ENCODE results near the gene CEACAM4. TPM values are rescaled to one million over a fixed set of nuclear protein-coding genes. Genes with fewer than 3 reads are reported as not detected.
"Not testable (repeated sequence)": the region's sequence is repeated elsewhere in the genome, so short reads cannot be mapped to it uniquely, and the experiment has no call there.

CEACAM4 gene
- total RNA-seq, 1 donor from 2014 or later = not detected

DNA sequence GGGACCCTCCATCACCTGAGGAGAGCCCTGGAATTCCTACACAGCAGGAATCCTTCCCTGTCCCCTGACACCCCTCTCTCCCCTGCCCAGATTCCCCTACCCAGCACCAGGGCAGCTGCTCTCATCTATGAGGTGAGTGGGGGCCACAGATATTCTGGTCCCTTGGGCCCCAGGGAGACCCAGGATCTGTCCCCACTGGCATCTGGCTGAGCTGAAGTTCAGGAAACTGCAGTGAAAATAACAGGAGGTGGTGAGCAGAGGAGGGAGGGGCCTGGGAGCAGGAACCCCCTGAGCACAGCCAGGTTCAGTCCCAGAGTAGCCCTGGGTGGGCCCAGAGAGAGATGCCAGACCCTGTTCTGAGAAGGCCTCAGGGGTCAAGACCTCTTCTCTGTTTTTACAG is 40.8 kb downstream of the CEACAM4 start:
- H3K27me3 ChIP-seq = no peaks in the 10 kb centered on the region
- H3K9ac ChIP-seq = no peak overlapping the region
- H3K36me3 ChIP-seq = no peaks in the 10 kb centered on the region
- no peak overlapping the region for H3K27ac ChIP-seq
- H2AFZ ChIP-seq (replicated peaks) = no peak overlapping the region
- no peaks in the 10 kb centered on the region for H3K27me3 Mint-ChIP-seq (ENCODE audit: insufficient read depth, low read depth)
- H4K20me1 ChIP-seq (ENCODE audit: low read depth) = no peaks in the 10 kb centered on the region
- H3F3A ChIP-seq (ENCODE audit: low read depth) = no peaks in the 10 kb centered on the region
- peaks cover 26% of the 10 kb centered on the region for H3K9me3 Mint-ChIP-seq
- H3K4me1 ChIP-seq = no peaks in the 10 kb centered on the region
- TF ChIP-seq, protein P1, sequence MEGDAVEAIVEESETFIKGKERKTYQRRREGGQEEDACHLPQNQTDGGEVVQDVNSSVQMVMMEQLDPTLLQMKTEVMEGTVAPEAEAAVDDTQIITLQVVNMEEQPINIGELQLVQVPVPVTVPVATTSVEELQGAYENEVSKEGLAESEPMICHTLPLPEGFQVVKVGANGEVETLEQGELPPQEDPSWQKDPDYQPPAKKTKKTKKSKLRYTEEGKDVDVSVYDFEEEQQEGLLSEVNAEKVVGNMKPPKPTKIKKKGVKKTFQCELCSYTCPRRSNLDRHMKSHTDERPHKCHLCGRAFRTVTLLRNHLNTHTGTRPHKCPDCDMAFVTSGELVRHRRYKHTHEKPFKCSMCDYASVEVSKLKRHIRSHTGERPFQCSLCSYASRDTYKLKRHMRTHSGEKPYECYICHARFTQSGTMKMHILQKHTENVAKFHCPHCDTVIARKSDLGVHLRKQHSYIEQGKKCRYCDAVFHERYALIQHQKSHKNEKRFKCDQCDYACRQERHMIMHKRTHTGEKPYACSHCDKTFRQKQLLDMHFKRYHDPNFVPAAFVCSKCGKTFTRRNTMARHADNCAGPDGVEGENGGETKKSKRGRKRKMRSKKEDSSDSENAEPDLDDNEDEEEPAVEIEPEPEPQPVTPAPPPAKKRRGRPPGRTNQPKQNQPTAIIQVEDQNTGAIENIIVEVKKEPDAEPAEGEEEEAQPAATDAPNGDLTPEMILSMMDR (IDR thresholded peaks at IDR 0.05) = no peak
- no peak for TF ChIP-seq EZH2 (IDR thresholded peaks at IDR 0.05)
- no peak for TF ChIP-seq EZH2phosphoT487 (IDR thresholded peaks at IDR 0.05)
- H3K9me3 ChIP-seq (ENCODE audit: low read depth) = no peaks in the 10 kb centered on the region
- H3K79me2 ChIP-seq (ENCODE audit: low read depth) = no peaks in the 10 kb centered on the region
- H3K4me3 ChIP-seq = no peak overlapping the region
- H3K36me3 Mint-ChIP-seq = peaks cover 12% of the 10 kb centered on the region
- H3K4me3 Mint-ChIP-seq = no peak overlapping the region
- DNase-seq (ENCODE audit: low spot score) = no peak
- H3K4me2 ChIP-seq = no peak overlapping the region
- H3K27ac Mint-ChIP-seq = no peak overlapping the region
- no peaks in the 10 kb centered on the region for H3K4me1 Mint-ChIP-seq

DNA sequence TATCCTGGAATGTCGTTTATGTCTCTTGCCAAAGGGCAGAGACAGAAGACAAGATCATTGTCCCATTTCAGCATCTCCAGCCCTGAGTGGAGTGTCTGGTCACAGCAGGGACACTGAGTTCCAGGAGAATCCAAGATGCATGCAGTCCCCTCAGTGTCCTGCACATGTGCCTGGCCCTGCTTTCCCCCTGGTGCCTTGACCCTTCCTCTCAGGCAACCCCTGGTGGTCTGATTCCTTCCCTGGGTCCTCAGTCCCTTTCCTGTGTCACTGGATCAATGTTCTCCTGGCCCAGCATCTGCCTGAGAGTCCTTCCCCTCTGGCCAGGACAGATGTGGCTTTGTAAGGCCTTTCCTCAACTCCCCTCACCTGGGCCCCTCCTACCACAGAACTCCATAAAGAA is 41.9 kb downstream of the CEACAM4 start:
- Mint-ChIP-seq H3K4me1 (no peaks in the 10 kb centered on the region), H3K27me3 (ENCODE audit: insufficient read depth, low read depth) (no peaks in the 10 kb centered on the region), H3K36me3 (peaks cover 12% of the 10 kb centered on the region), H3K4me3 (no peak overlapping the region), H3K27ac (no peak overlapping the region), H3K9me3 (peaks cover 30% of the 10 kb centered on the region)
- no peaks in the 10 kb centered on the region for H3F3A ChIP-seq (ENCODE audit: low read depth)
- H3K4me2 ChIP-seq = no peak overlapping the region
- H2AFZ ChIP-seq (replicated peaks) = no peak overlapping the region
- no peak for DNase-seq (ENCODE audit: low spot score)
- H3K9me3 ChIP-seq (ENCODE audit: low read depth) = no peaks in the 10 kb centered on the region
- H3K79me2 ChIP-seq (ENCODE audit: low read depth) = no peaks in the 10 kb centered on the region
- H3K27ac ChIP-seq = no peak overlapping the region
- no peaks in the 10 kb centered on the region for H4K20me1 ChIP-seq (ENCODE audit: low read depth)
- no peaks in the 10 kb centered on the region for H3K36me3 ChIP-seq
- H3K4me3 ChIP-seq = no peak overlapping the region
- no peaks in the 10 kb centered on the region for H3K27me3 ChIP-seq
- no peak overlapping the region for H3K9ac ChIP-seq
- TF ChIP-seq EZH2 (IDR thresholded peaks at IDR 0.05) (no peak), EZH2phosphoT487 (IDR thresholded peaks at IDR 0.05) (no peak)
- TF ChIP-seq, protein P1 (IDR thresholded peaks at IDR 0.05) = no peak
- no peaks in the 10 kb centered on the region for H3K4me1 ChIP-seq

DNA sequence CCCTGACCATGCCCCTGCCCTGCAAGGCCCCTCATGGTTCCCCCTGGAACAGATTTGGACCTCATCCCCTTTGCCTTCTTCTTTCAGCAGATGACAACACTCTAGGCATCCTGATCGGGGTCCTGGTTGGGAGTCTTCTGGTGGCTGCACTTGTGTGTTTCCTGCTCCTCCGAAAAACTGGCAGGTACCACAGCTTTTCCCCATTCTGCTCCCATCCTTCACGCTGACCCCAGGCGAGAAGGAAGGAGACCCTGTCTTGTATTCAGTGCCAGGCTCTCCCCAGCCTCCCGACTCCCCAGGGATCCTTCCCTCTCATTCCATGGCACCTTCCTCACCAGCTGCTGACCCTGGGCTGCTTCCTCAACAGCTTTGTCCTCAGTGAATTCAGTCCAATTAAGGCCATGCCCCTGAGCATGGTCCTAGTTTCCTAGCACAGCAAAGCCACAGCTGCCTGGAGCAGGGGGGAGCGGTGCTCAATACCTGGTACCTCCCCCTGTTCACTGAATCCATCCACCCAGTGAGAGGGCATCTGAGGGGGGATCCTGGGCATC is 42.5 kb downstream of the CEACAM4 start:
- H3K4me2 ChIP-seq = no peak overlapping the region
- H3K27ac Mint-ChIP-seq = no peak overlapping the region
- no peak overlapping the region for H2AFZ ChIP-seq (replicated peaks)
- no peaks in the 10 kb centered on the region for H4K20me1 ChIP-seq (ENCODE audit: low read depth)
- no peak overlapping the region for H3K4me3 Mint-ChIP-seq
- no peaks in the 10 kb centered on the region for H3K79me2 ChIP-seq (ENCODE audit: low read depth)
- no peaks in the 10 kb centered on the region for H3K4me1 ChIP-seq
- no peak overlapping the region for H3K27ac ChIP-seq
- no peak overlapping the region for H3K4me3 ChIP-seq
- H3K36me3 Mint-ChIP-seq = peaks cover 12% of the 10 kb centered on the region
- H3F3A ChIP-seq (ENCODE audit: low read depth) = no peaks in the 10 kb centered on the region
- TF ChIP-seq EZH2 (IDR thresholded peaks at IDR 0.05) = no peak
- no peak for TF ChIP-seq EZH2phosphoT487 (IDR thresholded peaks at IDR 0.05)
- H3K9me3 ChIP-seq (ENCODE audit: low read depth) = no peaks in the 10 kb centered on the region
- no peaks in the 10 kb centered on the region for H3K27me3 ChIP-seq
- DNase-seq (ENCODE audit: low spot score) = no peak
- no peaks in the 10 kb centered on the region for H3K27me3 Mint-ChIP-seq (ENCODE audit: insufficient read depth, low read depth)
- H3K9ac ChIP-seq = no peak overlapping the region
- no peaks in the 10 kb centered on the region for H3K36me3 ChIP-seq
- H3K9me3 Mint-ChIP-seq = peaks cover 30% of the 10 kb centered on the region
- no peaks in the 10 kb centered on the region for H3K4me1 Mint-ChIP-seq

DNA sequence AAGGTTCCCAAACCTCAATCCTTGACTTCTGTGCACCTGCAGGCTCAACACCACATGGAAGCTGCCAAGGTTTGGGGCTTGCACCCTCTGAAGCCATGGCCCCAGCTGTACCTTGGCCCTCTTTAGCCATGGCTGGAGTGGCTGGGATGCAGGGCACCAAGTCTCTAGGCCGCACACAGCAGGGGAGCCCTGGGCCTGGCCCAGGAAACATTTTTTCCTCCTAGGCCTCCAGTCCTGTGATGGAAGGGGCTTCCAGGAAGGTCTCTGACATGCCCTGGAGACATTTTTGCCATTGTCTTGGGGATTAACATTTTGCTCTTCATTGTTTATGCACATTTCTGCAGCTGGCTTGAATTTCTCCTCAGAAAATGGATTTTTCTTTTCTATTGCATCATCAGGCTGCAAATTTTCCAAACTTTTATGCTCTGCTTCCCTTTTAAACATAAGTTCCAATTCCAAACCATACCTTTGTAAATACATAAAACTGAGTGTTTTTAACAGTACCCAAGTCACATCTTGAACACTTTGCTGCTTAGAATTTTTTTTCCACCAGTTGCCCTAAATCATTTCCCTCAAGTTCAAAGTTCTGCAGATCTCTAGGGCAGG is 44.2 kb downstream of the CEACAM4 start:
- not testable (repeated sequence) for H3K27ac ChIP-seq; H3K4me2 ChIP-seq; H3K9ac ChIP-seq; H3K27ac Mint-ChIP-seq; DNase-seq (ENCODE audit: low spot score); H3K27me3 Mint-ChIP-seq (ENCODE audit: insufficient read depth, low read depth); H3K79me2 ChIP-seq (ENCODE audit: low read depth); H4K20me1 ChIP-seq (ENCODE audit: low read depth); H3K4me3 ChIP-seq; H3K36me3 ChIP-seq; H3K4me3 Mint-ChIP-seq; H2AFZ ChIP-seq (replicated peaks); H3K4me1 Mint-ChIP-seq; H3K27me3 ChIP-seq; H3F3A ChIP-seq (ENCODE audit: low read depth); H3K9me3 ChIP-seq (ENCODE audit: low read depth); H3K4me1 ChIP-seq
- Mint-ChIP-seq H3K9me3 (peaks cover 28% of the 10 kb centered on the region), H3K36me3 (peaks cover 12% of the 10 kb centered on the region)

DNA sequence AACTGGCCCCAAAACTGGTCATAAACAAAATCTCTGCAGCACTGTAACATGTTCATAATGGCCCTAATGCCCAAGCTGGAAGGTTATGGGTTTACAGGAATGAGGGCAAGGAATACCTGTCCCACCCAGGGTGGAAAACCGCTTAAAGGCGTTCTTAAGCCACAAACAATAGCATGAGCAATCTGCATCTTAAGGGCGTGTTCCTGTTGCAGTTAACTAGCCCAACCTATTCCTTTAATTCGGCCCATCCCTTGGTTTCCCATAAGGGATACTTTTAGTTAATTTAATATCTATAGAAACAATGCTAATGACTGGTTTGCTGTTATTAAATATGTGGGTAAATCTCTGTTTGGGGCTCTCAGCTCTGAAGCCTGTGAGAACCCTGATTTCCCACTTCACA is 45.8 kb downstream of the CEACAM4 start:
- not testable (repeated sequence) for H4K20me1 ChIP-seq (ENCODE audit: low read depth); H3K4me1 Mint-ChIP-seq; H3K4me2 ChIP-seq; H3K79me2 ChIP-seq (ENCODE audit: low read depth); H3K9ac ChIP-seq; DNase-seq (ENCODE audit: low spot score); H3K4me3 ChIP-seq; H3K4me3 Mint-ChIP-seq; H3K36me3 ChIP-seq; H3K27ac Mint-ChIP-seq; H3K27me3 ChIP-seq; H3F3A ChIP-seq (ENCODE audit: low read depth); H3K4me1 ChIP-seq; H3K27me3 Mint-ChIP-seq (ENCODE audit: insufficient read depth, low read depth); H3K9me3 ChIP-seq (ENCODE audit: low read depth); H2AFZ ChIP-seq (replicated peaks); H3K27ac ChIP-seq
- Mint-ChIP-seq H3K9me3 (peaks cover 28% of the 10 kb centered on the region), H3K36me3 (peaks cover 12% of the 10 kb centered on the region)

Data from neural progenitor cell (in vitro differentiated cells).